ENCODE measurements around the gene PARP8.
"Not testable (repeated sequence)": the region's sequence is repeated elsewhere in the genome, so short reads cannot be mapped to it uniquely, and the experiment has no call there.

Gene PARP8

DNA sequence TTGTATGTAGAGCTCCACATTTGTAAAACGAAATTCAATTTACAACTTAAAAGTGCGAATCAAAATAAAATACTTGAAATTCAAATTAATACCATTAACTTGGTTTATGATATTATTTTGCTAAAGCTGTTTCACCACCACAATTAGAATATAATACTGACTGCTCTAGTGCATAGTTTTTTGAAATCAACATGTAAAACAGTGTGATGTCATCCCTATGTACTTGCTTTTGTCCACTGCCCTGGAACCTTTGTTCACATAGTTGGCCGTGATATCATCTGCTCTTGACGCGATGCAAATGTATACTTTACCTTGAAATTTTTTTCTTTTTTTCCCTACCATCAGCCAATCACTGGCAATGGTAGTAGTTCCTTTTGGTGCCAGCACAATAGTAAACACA, 125.4 kb downstream of the PARP8 start:
- DNase-seq: no peak

DNA sequence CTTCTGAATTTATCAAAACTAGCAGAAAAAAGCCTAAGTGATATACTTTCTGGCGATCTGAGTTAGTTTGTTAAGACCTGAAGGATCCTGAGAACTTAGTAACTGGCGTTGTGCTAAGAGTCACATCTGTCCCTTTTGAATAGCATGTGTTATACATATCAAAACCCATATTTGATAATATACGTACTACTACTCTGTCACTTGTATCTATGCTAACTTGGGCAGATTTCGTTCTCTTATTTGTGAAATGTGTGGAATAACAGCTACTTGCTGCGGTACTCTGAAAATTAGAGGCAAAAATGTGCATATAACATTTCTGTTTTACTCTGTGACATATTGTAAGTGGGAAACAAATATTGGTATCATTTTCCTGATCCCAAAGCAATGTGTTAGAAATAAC, 126.4 kb downstream of the PARP8 start:
- no peak for DNase-seq

- DNase-seq: no peak
Observed at GRCh38 chr5:50794812-50795211, 128.4 kb downstream of the PARP8 start.

DNA sequence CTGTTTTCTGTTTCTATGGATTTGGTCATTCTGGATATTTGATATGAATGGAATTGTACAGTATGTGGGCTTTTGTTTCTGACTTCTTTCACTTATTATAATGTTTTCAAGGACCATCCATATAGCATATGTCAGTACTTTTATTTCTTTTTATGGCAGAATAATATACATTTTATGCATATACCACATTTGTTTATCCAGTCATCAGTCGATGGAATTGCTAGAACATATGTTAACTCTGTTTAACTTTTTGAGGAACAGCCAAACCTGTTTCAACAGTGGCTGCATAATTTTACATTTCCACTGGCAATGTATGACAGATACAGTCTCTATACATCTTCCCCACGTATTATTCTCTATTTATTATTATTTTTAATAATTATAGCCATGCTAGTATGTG, 131.6 kb downstream of the PARP8 start:
- no peak for DNase-seq

DNA sequence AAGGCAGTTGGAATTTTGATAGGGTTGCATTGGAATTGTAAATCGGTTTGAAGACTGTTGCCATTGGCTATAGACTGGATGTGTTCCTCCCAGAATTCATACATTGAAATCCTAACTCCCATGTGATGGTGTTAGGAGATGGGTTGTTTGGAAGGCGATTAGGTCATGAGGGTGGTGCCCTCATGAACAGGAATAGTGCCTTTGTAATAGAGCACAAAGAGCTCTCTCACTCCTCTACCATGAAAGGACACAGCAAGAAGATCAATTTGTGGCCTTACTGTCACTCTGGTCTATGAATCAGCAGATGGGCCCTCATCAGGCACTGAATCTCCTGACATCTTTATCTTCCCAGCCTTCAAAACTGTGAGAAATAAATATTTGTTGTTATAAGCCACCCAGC, 133.2 kb downstream of the PARP8 start:
- no peak for DNase-seq

DNA sequence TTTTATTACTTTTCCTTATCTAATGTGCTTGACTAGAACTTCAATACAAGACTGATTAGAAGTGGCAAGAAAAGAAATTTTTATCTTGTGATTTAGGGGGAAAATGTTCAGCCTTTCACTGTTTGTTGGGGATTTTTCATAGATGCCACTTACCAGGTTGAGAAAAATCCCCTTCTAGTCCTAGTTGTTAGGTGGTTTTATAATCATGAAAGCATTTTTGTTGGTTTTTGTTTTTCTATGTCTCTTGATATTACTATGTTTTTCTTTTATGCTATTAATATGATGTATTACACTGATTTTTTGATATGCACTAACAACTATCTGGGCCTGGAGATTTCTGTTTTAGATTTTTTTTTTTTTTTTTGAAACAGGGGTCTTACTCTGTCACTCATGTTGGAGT, 134.0 kb downstream of the PARP8 start:
- DNase-seq: no peak

- DNase-seq: no peak
Observed at GRCh38 chr5:50807661-50808060, 141.2 kb downstream of the PARP8 start.

DNA sequence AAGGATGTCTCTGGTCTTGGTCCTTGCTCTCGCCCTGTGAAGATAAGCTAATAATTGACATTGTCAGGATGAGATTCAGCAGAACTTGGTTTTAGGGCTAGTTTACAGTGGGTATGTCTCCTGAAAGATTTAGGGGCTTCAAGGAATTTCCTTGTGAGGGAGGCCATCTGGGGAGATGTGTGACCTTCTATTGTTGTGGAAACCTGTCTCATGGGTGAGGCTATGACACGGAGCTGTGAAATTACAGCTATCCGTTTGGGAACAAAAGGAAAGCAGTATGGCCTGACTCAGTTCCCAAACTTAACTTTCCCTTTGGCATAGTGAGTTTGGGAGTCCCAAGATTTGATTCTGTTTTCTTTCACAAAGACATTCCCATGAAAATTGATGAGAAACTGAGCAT, 142.0 kb downstream of the PARP8 start:
- DNase-seq: no peak

DNA sequence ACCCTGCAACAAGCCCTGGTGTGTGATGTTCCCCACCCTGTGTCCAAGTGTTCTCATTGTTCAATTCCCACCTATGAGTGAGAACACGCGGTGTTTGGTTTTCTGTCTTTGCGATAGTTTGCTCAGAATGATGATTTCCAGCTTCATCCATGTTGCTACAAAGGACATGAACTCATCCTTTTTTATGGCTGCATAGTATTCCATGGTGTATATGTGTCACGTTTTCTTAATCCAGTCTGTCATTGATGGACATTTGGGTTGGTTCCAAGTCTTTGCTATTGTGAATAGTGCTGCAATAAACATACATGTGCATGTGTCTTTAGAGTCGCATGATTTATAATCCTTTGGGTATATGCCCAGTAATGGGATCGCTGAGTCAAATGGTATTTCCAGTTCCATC, 145.3 kb downstream of the PARP8 start:
- DNase-seq: not testable (repeated sequence)

GRCh38 chr5:50813691-50814090, 147.3 kb downstream of the PARP8 start:
- DNase-seq: no peak

GRCh38 chr5:50814556-50814955, 148.1 kb downstream of the PARP8 start:
- DNase-seq: no peak

DNA sequence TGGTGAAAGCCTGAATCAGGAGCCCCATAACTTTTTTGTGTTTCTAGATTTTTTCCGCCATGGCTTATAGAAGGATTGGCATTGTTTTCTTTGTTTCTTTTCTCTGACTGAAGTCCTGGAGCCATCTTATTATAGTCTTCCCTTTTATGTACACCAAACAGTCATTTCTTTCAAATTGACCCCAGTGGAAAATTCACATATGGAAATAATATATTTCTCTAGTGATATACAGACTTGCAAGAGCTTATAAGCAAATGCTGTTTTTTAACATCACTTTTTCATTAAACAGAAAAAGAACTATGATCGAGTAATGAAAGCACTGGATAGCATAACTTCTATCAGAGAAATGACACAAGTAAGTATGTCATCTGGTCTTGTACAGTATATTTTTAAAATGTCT, 155.6 kb downstream of the PARP8 start:
- no peak for DNase-seq

GRCh38 chr5:50822761-50823160, 156.3 kb downstream of the PARP8 start:
- DNase-seq: no peak

GRCh38 chr5:50823568-50823967, 157.1 kb downstream of the PARP8 start:
- DNase-seq: no peak

- no peak for DNase-seq
Observed at GRCh38 chr5:50824109-50824508, 157.7 kb downstream of the PARP8 start.

DNA sequence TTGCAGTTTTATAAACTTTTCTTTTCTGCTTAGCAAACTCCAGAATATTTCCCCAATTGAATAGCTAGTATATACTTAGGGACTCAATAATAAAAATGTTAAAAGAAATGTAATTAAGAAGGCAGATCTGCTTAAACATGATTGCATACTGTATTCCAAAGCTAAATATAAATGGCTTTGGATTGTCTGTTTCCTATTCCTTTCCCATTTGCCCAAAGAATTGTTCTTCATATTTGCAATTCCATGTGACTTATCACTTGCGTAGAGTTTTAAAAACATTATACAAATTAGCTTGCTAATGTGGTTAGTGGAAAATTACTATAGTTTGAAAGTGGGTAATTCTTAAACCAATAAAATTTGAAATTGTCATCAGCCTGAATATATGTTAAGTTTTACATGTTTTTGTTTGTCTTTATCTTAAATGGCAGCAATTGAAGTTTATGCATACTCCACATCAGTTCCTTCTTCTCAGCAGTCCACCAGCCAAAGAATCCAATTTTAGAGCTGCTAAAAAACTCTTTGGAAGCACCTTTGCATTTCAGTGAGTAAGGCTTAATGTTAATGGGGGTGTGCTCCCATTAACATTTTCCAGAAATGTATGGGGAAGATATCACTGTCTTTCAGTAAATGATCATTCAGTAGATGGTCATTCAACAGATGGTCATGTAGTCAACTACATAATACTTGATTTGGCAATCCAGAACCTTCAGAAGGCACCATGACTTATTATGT, 161.2 kb downstream of the PARP8 start:
- no peak for DNase-seq

DNA sequence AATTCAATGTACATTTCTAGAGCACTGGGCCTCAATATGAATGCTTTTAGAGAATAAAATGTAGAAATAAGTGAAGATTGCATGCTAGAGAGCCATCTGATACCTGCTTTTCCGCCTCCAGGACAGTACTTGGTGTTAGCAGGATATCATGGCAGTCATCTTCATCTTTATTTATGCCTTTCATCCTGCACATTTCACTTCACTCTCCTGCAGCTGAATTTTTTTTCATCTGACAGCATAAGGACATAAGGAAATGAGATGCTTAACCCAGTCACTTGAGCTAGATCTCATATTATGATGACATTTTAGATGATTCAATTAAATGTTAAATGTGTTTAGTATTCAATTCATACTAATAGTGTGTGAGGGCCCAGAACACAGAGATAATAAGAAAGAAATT, 162.6 kb downstream of the PARP8 start:
- DNase-seq: no peak

- no peak for DNase-seq
Observed at GRCh38 chr5:50832657-50833284, 166.3 kb downstream of the PARP8 start.

GRCh38 chr5:50836356-50836755, 169.9 kb downstream of the PARP8 start:
- no peak for DNase-seq

- DNase-seq: no peak
Observed at GRCh38 chr5:50839472-50839871, 173.0 kb downstream of the PARP8 start.

DNA sequence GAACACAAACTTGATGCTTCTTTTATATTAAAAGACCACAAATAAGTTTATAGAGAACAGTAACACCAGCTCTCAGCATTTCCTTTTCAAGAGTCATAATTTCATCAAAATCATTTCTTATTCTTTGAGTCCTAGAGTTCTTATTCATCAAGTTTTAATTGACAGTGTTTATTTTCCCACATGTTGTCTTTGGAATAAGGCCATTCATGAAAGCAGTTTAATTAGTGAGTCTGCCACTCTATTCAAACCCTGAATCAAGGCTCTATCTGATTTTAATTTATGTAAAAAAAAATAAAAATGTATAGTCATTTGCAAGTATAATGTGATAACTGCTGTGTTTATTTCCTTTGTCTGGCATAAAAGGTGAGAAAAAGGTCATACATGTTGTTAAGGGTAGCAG, 176.7 kb downstream of the PARP8 start:
- no peak for DNase-seq

DNA sequence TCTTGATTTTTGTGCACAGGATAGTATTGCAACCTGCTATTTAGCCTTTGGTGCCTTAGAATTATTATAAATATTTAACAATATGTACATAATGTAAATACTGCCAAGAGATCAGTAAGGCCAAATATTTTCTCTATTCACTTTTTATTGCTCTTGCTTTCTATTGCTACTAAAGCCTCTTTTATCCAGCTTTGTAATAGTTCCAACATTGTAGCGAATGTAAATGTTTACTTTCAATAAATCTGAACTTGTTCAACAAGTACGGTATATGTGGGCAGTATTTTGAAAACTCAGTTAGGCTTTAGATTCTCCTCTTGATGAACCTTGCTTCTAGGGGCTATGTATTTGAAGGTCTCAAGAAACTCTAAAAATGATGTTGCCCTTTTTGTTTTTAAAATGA, 179.8 kb downstream of the PARP8 start:
- DNase-seq: no peak

DNA sequence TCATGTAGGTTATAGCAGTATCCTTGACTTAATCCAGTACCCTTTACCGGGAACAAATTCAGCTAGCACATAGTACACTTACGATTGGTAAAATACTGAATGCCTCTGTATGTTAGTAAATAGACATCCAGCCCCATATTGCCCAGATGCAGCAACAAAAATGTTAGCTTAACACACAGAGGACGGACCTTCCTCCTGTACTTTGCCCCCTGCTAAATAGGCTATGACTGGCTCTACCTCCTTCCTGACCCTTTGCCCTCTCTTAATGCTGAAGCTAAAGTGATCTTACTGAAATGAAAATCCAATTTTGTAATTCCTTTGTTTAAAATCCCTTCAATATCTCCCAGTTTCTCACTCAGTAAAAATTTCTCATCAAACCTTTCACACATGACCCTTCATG, 183.1 kb downstream of the PARP8 start:
- no peak for DNase-seq

GRCh38 chr5:50853151-50853550, 186.7 kb downstream of the PARP8 start:
- no peak for DNase-seq

GRCh38 chr5:50854082-50854481, 187.6 kb downstream of the PARP8 start:
- DNase-seq: no peak

Measured in NCI-H226 (cell line).